Ovary (tissue), 9 donors: ENCODE measurements around the gene TMEM269. TPM values are rescaled to one million over a fixed set of nuclear protein-coding genes. Genes with fewer than 3 reads are reported as not detected.

Experiments used
- DNase-seq, 5 donors: peaks; one replicate each; pipeline ENCODE4 v3.0.0-alpha.2; 2019 to 2020
- H3K27ac ChIP-seq, 2 donors: fragments of 200-600 bp; one replicate each; pipeline versions ENCODE4 v1.5.1 to v1.8.0; 2019 to 2022
- H3K27me3 ChIP-seq: fragments of 200-600 bp; one replicate; pipeline ENCODE4 v1.8.0; 2022
- H3K36me3 ChIP-seq: fragments of 200-600 bp; sonication (generic); one replicate; pipeline ENCODE4 v1.5.1; 2019
- H3K4me1 ChIP-seq: one replicate; pipeline ENCODE4 v1.8.1; 2013; ENCODE audit warnings: mild to moderate bottlenecking, moderate library complexity; ENCODE audit not compliant: insufficient read depth
- H3K4me3 ChIP-seq: fragments of 200-600 bp; sonication (generic); one replicate; pipeline ENCODE4 v1.5.1; 2017
- H3K9me3 ChIP-seq, 2 donors: fragments of 200-600 bp in 1 of 2; sonication (generic) in 1 of 2; one replicate each; pipeline versions ENCODE4 v1.5.1 to v1.8.1; 2013 to 2019; ENCODE audit warnings: mild to moderate bottlenecking in 1 of 2, moderate library complexity in 1 of 2
- EP300 ChIP-seq: sonication (generic); formaldehyde crosslinking; IDR thresholded peaks from one replicate; pipeline ENCODE4 v1.6.1; 2017; ENCODE audit warnings: antibody characterized with exemption
- POLR2A ChIP-seq: fragments of 450-650 bp; IDR thresholded peaks from one replicate; pipeline ENCODE4 v1.6.1; 2017; ENCODE audit warnings: antibody characterized with exemption, mild to moderate bottlenecking, moderate library complexity
- WGBS, 3 donors: extraction: QIAGEN DNeasy Blood & Tissue Kit in 1 of 3; methylation state at CpG; one replicate each; pipeline versions ENCODE4 v1.1.5 to v1.1.7; 2013 to 2017; 5-methylcytosine and 5-hydroxymethylcytosine counted together
- intact Hi-C, 4 donors: fragments of 100-400 bp; cut with DNase I; formaldehyde crosslinking; loops; one replicate each; pipeline versions ENCODE4 v1.11.0 to v1.15.1; 2022 to 2023
- polyA plus RNA-seq, 2 donors: library from polyadenylated mRNA; stranded (reverse); fragments of 200-250 nt in 1 of 2; fragments of 350-450 nt in 1 of 2; fragmentation: Illumina TruSeq in 1 of 2; extraction: RNeasy Lipid Tissue Mini Kit (QIAGEN cat#74804) in 1 of 2; gene quantifications; one replicate each; pipeline ENCODE4 v1.2.3, GENCODE V29; 2013 to 2014
- total RNA-seq, 7 donors: library from RNA; depleted of rRNA in 2 of 7; stranded (reverse); fragments of >200 nt in 2 of 7; fragmentation: NEBNext Ultra II Directional in 3 of 7; extraction: Animal tissue kit (Norgen Biotek cat#: 25700) in 3 of 7; gene quantifications; one replicate each; pipeline versions ENCODE4 v1.1.0 to v1.2.4, GENCODE V29; 2016 to 2023
- TF ChIP-seq, protein P1 (sequence below), 3 donors: fragments of 450-650 bp in 2 of 3; fragments of 200-600 bp in 1 of 3; IDR thresholded peaks; one replicate each; pipeline versions ENCODE4 v1.5.1 to v1.8.0; 2016 to 2022; ENCODE audit warnings: antibody characterized with exemption in 3 of 3, mild to moderate bottlenecking in 1 of 3
- donor health status: DM: no; HTN: no; CAD: no; lungs with moderate emphysema.
- donor health status: DM: no; HTN: no; CAD: no.
- donor health status: Bipolar disorder and iron deficiency.
- donor health status: DM: yes; HTN: yes; CAD: no.
- donor health status: DM: no; HTN: no; CAD: no.
- donor health status: DM: yes; HTN: yes; CAD: no.

The TMEM269 gene
- total and polyA plus RNA-seq, 9 donors: 0.07 to 0.62 (median 0.31) TPM; not detected in 3

- intact Hi-C loops: no loop called here
- TF ChIP-seq EP300 (no peak), POLR2A (no peak)
- TF ChIP-seq, protein P1, sequence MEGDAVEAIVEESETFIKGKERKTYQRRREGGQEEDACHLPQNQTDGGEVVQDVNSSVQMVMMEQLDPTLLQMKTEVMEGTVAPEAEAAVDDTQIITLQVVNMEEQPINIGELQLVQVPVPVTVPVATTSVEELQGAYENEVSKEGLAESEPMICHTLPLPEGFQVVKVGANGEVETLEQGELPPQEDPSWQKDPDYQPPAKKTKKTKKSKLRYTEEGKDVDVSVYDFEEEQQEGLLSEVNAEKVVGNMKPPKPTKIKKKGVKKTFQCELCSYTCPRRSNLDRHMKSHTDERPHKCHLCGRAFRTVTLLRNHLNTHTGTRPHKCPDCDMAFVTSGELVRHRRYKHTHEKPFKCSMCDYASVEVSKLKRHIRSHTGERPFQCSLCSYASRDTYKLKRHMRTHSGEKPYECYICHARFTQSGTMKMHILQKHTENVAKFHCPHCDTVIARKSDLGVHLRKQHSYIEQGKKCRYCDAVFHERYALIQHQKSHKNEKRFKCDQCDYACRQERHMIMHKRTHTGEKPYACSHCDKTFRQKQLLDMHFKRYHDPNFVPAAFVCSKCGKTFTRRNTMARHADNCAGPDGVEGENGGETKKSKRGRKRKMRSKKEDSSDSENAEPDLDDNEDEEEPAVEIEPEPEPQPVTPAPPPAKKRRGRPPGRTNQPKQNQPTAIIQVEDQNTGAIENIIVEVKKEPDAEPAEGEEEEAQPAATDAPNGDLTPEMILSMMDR (IDR thresholded peaks at IDR 0.05): no peak
These were observed 48.1 kb upstream of the TMEM269 start for GRCh38 chr1:42736571-42737200.

GRCh38 chr1:42737257-42737656, 47.5 kb upstream of the TMEM269 start:
- no peaks in the 10 kb centered on the region for H3K4me1 ChIP-seq
- WGBS, 3 donors: 65 to 69% (median 65%) methylated on average over 5 of the region's 5 CpGs
- no peaks in the 10 kb centered on the region for H3K9me3 ChIP-seq
- no peak overlapping the region for H3K4me3 ChIP-seq
- TF ChIP-seq EP300: no peak
- no peaks in the 10 kb centered on the region for H3K27me3 ChIP-seq
- H3K36me3 ChIP-seq: no peaks in the 10 kb centered on the region
- no peak for DNase-seq
- H3K27ac ChIP-seq: no peak overlapping the region
- intact Hi-C loops: no loop called here

More at GRCh38 chr1:42736571-42737200, 48.1 kb upstream of the TMEM269 start:
- Histone ChIP-seq H3K27ac (no peak overlapping the region), H3K27me3 (no peaks in the 10 kb centered on the region), H3K4me1 (no peaks in the 10 kb centered on the region), H3K36me3 (no peaks in the 10 kb centered on the region), H3K9me3 (no peaks in the 10 kb centered on the region), H3K4me3 (no peak overlapping the region)
- WGBS, 3 donors: 83 to 96% (median 84%) methylated on average over 8 of the region's 8 CpGs
- DNase-seq: no peak

- DNase-seq: no peak
- H3K27me3 ChIP-seq: no peaks in the 10 kb centered on the region
- intact Hi-C loops: no loop called here
- 85 to 91% (median 87%) methylated on average over 21 of the region's 21 CpGs for WGBS, 3 donors
- no peaks in the 10 kb centered on the region for H3K4me1 ChIP-seq
- H3K4me3 ChIP-seq: no peak overlapping the region
- no peaks in the 10 kb centered on the region for H3K9me3 ChIP-seq
- TF ChIP-seq EP300 (no peak), POLR2A (no peak)
- TF ChIP-seq, protein P1 (IDR thresholded peaks at IDR 0.05): no peak
- H3K36me3 ChIP-seq: no peaks in the 10 kb centered on the region
- no peak overlapping the region for H3K27ac ChIP-seq
These were observed 46.7 kb upstream of the TMEM269 start for GRCh38 chr1:42737986-42738677.

DNA sequence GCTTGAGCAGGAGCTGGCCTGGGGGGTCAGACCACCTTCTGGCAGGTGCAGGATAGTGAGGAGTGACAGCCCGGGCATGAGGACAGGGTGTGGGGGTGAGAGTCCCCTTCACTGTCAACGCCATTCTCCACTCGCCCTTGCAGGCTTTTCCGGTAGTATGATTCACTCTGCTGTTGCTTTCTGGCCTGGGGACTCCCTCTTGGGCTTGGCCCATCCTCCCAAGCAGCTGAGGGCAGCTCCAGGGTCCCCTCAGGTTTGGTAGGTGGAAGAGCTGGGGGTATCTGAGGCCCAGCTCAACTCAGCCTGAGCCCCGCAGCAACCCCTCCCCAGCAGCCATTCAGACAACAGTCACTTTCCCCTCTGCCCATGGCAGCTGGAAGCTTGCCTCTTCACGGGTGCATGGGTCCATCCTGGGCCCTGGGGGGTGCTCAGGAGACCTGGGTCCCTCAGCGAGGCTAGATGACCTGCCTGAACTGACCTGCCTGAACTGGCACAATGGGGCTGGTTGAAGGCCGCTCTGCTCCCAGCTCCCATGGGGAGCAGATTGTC, 46.0 kb upstream of the TMEM269 start:
- Histone ChIP-seq H3K9me3 (no peaks in the 10 kb centered on the region), H3K27me3 (no peaks in the 10 kb centered on the region), H3K27ac (no peak overlapping the region), H3K4me3 (no peak overlapping the region), H3K36me3 (no peaks in the 10 kb centered on the region), H3K4me1 (no peaks in the 10 kb centered on the region)
- intact Hi-C loops: no loop called here
- no peak for TF ChIP-seq EP300
- no peak for TF ChIP-seq POLR2A
- TF ChIP-seq, protein P1 (IDR thresholded peaks at IDR 0.05): no peak
- 80 to 91% (median 86%) methylated on average over 7 to 8 of the region's 8 CpGs for WGBS, 3 donors
- DNase-seq: no peak
